ENCODE results near the gene MMP11. TPM values are rescaled to one million over a fixed set of nuclear protein-coding genes. Genes with fewer than 3 reads are reported as not detected.

MMP11 gene
- total RNA-seq, 1 experiment from 2014 or later: 36.3 TPM

GRCh38 chr22:23818541-23818940 is 45.9 kb downstream of the MMP11 start:
- no peak for DNase-seq (ENCODE audit: low read depth)
- in situ Hi-C loops (cut with HindIII; ENCODE audit: low pct_unique_long_range_greater_than_20kb, low sequenced_read_pairs): no loop called here

- DNase-seq (ENCODE audit: low read depth): no peak
- in situ Hi-C loops (cut with HindIII; ENCODE audit: low pct_unique_long_range_greater_than_20kb, low sequenced_read_pairs): no loop called here
These were observed 48.1 kb downstream of the MMP11 start for GRCh38 chr22:23820748-23821211.

GRCh38 chr22:23822101-23822671 is 49.5 kb downstream of the MMP11 start:
- in situ Hi-C loops (cut with HindIII; ENCODE audit: low pct_unique_long_range_greater_than_20kb, low sequenced_read_pairs): no loop called here
- no peak for DNase-seq (ENCODE audit: low read depth)

GRCh38 chr22:23823331-23823791 is 50.7 kb downstream of the MMP11 start:
- in situ Hi-C loops (cut with HindIII; ENCODE audit: low pct_unique_long_range_greater_than_20kb, low sequenced_read_pairs): no loop called here
- DNase-seq (ENCODE audit: low read depth): no peak

GRCh38 chr22:23824476-23825245 is 52.0 kb downstream of the MMP11 start:
- no peak for DNase-seq (ENCODE audit: low read depth)
- in situ Hi-C loops (cut with HindIII; ENCODE audit: low pct_unique_long_range_greater_than_20kb, low sequenced_read_pairs): no loop called here

GRCh38 chr22:23825246-23825905 is 52.7 kb downstream of the MMP11 start:
- DNase-seq (ENCODE audit: low read depth): no peak
- in situ Hi-C loops (cut with HindIII; ENCODE audit: low pct_unique_long_range_greater_than_20kb, low sequenced_read_pairs): no loop called here

- in situ Hi-C loops (cut with HindIII; ENCODE audit: low pct_unique_long_range_greater_than_20kb, low sequenced_read_pairs): no loop called here
These were observed 54.1 kb downstream of the MMP11 start for GRCh38 chr22:23826510-23827350.

GRCh38 chr22:23827351-23827995 is 54.8 kb downstream of the MMP11 start:
- no peak for DNase-seq (ENCODE audit: low read depth)
- in situ Hi-C loops (cut with HindIII; ENCODE audit: low pct_unique_long_range_greater_than_20kb, low sequenced_read_pairs): no loop called here

More at GRCh38 chr22:23826510-23827350, 54.1 kb downstream of the MMP11 start:
- DNase-seq (ENCODE audit: low read depth): no peak

- in situ Hi-C loops (cut with HindIII; ENCODE audit: low pct_unique_long_range_greater_than_20kb, low sequenced_read_pairs): no loop called here
- no peak for DNase-seq (ENCODE audit: low read depth)
These were observed 56.4 kb downstream of the MMP11 start for GRCh38 chr22:23828800-23829680.

GRCh38 chr22:23829845-23830372 is 57.3 kb downstream of the MMP11 start:
- in situ Hi-C loops (cut with HindIII; ENCODE audit: low pct_unique_long_range_greater_than_20kb, low sequenced_read_pairs): no loop called here

GRCh38 chr22:23831261-23831660 is 58.6 kb downstream of the MMP11 start:
- no peak for DNase-seq (ENCODE audit: low read depth)
- in situ Hi-C loops (cut with HindIII; ENCODE audit: low pct_unique_long_range_greater_than_20kb, low sequenced_read_pairs): no loop called here

More at GRCh38 chr22:23829845-23830372, 57.3 kb downstream of the MMP11 start:
- no peak for DNase-seq (ENCODE audit: low read depth)

- DNase-seq (ENCODE audit: low read depth): no peak
- in situ Hi-C loops (cut with HindIII; ENCODE audit: low pct_unique_long_range_greater_than_20kb, low sequenced_read_pairs): no loop called here
These were observed 59.1 kb downstream of the MMP11 start for GRCh38 chr22:23831781-23832180.

GRCh38 chr22:23832226-23833016 is 59.8 kb downstream of the MMP11 start:
- in situ Hi-C loops (cut with HindIII; ENCODE audit: low pct_unique_long_range_greater_than_20kb, low sequenced_read_pairs): no loop called here
- no peak for DNase-seq (ENCODE audit: low read depth)

- no peak for DNase-seq (ENCODE audit: low read depth)
- in situ Hi-C loops (cut with HindIII; ENCODE audit: low pct_unique_long_range_greater_than_20kb, low sequenced_read_pairs): no loop called here
These were observed 60.5 kb downstream of the MMP11 start for GRCh38 chr22:23833017-23833751.
